OCI-LY3 (cell line): ENCODE measurements around the gene YY1.

Experiments
- H2AFZ ChIP-seq: fragments of 200-600, 300-600 bp; shearing (Covaris generic); 2 replicates; pipeline ENCODE4 v1.6.0; 2014; ENCODE audit warnings: antibody characterized with exemption, low read depth, low read length
- H3K27ac ChIP-seq: fragments of 200-600, 300-600 bp; sonication (generic); 2 replicates; pipeline ENCODE4 v1.5.1; 2014; ENCODE audit warnings: mild to moderate bottlenecking, low read length, moderate library complexity, mixed read lengths
- H3K27me3 ChIP-seq: fragments of 200-600, 300-600 bp; sonication (generic); 2 replicates; pipeline ENCODE4 v1.6.1; 2014; ENCODE audit warnings: low read depth, low read length, mixed read lengths
- H3K36me3 ChIP-seq: fragments of 200-600, 300-600 bp; sonication (generic); replicated peaks from 2 replicates; pipeline ENCODE3; 2014; ENCODE audit warnings: low read depth, low read length, mixed read lengths
- H3K4me1 ChIP-seq: fragments of 300-600, 200-600 bp; sonication (generic); 2 replicates; pipeline ENCODE4 v1.6.1; 2014; ENCODE audit warnings: low read length, mixed read lengths
- H3K4me2 ChIP-seq: fragments of 200-600, 300-600 bp; sonication (generic); 2 replicates; pipeline ENCODE4 v1.6.1; 2014; ENCODE audit warnings: low read length, mixed read lengths
- H3K4me3 ChIP-seq: fragments of 300-600, 200-600 bp; sonication (generic); 2 replicates; pipeline ENCODE4 v1.5.1; 2014; ENCODE audit warnings: antibody characterized with exemption, mild to moderate bottlenecking, low read length, moderate library complexity
- H3K79me2 ChIP-seq: fragments of 300-600, 200-600 bp; shearing (Covaris generic); 2 replicates; pipeline ENCODE4 v1.6.1; 2014; ENCODE audit warnings: mild to moderate bottlenecking, low read length, mixed read lengths
- H3K9ac ChIP-seq: fragments of 300-600, 200-600 bp; shearing (Covaris generic); 2 replicates; pipeline ENCODE4 v1.6.0; 2014; ENCODE audit warnings: mild to moderate bottlenecking, low read length, moderate library complexity
- H3K9me3 ChIP-seq: fragments of 200-600, 300-600 bp; shearing (Covaris generic); 2 replicates; pipeline ENCODE4 v1.6.1; 2014; ENCODE audit warnings: low read length, mixed read lengths; ENCODE audit not compliant: insufficient read depth
- H4K20me1 ChIP-seq: fragments of 200-600, 300-600 bp; sonication (generic); 2 replicates; pipeline ENCODE4 v1.6.1; 2016; ENCODE audit warnings: low read length, mixed read lengths; ENCODE audit not compliant: insufficient read depth
- CTCF ChIP-seq: fragments of 200-600, 300-600 bp; sonication (generic); IDR thresholded peaks from 2 replicates; pipeline ENCODE4 v1.5.1; 2014; ENCODE audit warnings: antibody characterized with exemption, low read length, low read depth
- EZH2phosphoT487 ChIP-seq: fragments of 200-600 bp; shearing (Covaris generic); IDR thresholded peaks from 2 replicates; pipeline ENCODE4 v1.6.1; 2018; ENCODE audit warnings: antibody characterized with exemption, mixed run types, low read depth

YY1 gene

GRCh38 chr14:100292301-100292775 is 53.4 kb downstream of the YY1 start:
- Histone ChIP-seq H3K27ac (no peak overlapping the region), H4K20me1 (no peaks in the 10 kb centered on the region), H3K36me3 (no peaks in the 10 kb centered on the region), H3K4me1 (peaks cover 15% of the 10 kb centered on the region), H3K27me3 (no peaks in the 10 kb centered on the region), H2AFZ (no peak overlapping the region), H3K4me2 (no peak overlapping the region), H3K79me2 (no peaks in the 10 kb centered on the region), H3K9ac (no peak overlapping the region), H3K4me3 (no peak overlapping the region), H3K9me3 (no peaks in the 10 kb centered on the region)
- TF ChIP-seq CTCF, result no peak

GRCh38 chr14:100292776-100293461 is 54.0 kb downstream of the YY1 start:
- Histone ChIP-seq H3K9ac (no peak overlapping the region), H3K27me3 (no peaks in the 10 kb centered on the region), H3K4me3 (no peak overlapping the region), H4K20me1 (no peaks in the 10 kb centered on the region), H3K4me1 (peaks cover 21% of the 10 kb centered on the region), H3K27ac (no peak overlapping the region), H2AFZ (no peak overlapping the region), H3K4me2 (no peak overlapping the region), H3K36me3 (no peaks in the 10 kb centered on the region), H3K79me2 (no peaks in the 10 kb centered on the region), H3K9me3 (no peaks in the 10 kb centered on the region)
- TF ChIP-seq CTCF (no peak), EZH2phosphoT487 (no peak)

- no peaks in the 10 kb centered on the region for H4K20me1 ChIP-seq
- no peaks in the 10 kb centered on the region for H3K36me3 ChIP-seq
- H3K9ac ChIP-seq, result no peak overlapping the region
Observed at GRCh38 chr14:100293497-100294212, 54.7 kb downstream of the YY1 start.

More at GRCh38 chr14:100293497-100294212, 54.7 kb downstream of the YY1 start:
- peaks cover 27% of the 10 kb centered on the region for H3K4me1 ChIP-seq
- H3K9me3 ChIP-seq, result no peaks in the 10 kb centered on the region
- TF ChIP-seq EZH2phosphoT487 (no peak), CTCF (no peak)
- no peak overlapping the region for H3K27ac ChIP-seq
- no peak overlapping the region for H2AFZ ChIP-seq
- H3K79me2 ChIP-seq, result no peaks in the 10 kb centered on the region
- H3K4me2 ChIP-seq, result no peak overlapping the region
- no peaks in the 10 kb centered on the region for H3K27me3 ChIP-seq
- H3K4me3 ChIP-seq, result no peak overlapping the region
